ENCODE results near the gene FOXO3.

FOXO3 gene

GRCh38 chr6:108543175-108543940 is 17.4 kb upstream of the FOXO3 start:
- ChIA-PET CTCF (interaction anchor here (1.1 to 4.7 kb wide), 17 partner anchors 8 to 841 kb away, joined by 3 to 53 read pairs (median 12); no protein-coding TSS in a partner anchor), POLR2A (no interaction called here)
- DNase-seq (ENCODE audit: extremely low spot score): no peak
- TF ChIP-seq CTCF (IDR thresholded peaks at IDR 0.05; ENCODE audit: control extremely low read depth, extremely low read depth, low read depth, missing control alignments): no peak

GRCh38 chr6:108544606-108545005 is 16.1 kb upstream of the FOXO3 start:
- POLR2A ChIA-PET: no interaction called here
- TF ChIP-seq CTCF (IDR thresholded peaks at IDR 0.05; ENCODE audit: control extremely low read depth, extremely low read depth, low read depth, missing control alignments): no peak
- no peak for DNase-seq (ENCODE audit: extremely low spot score)
- CTCF ChIA-PET: interaction anchor here (1.1 to 4.7 kb wide), 4 partner anchors 9 to 528 kb away, joined by 3 to 37 read pairs (median 6); no protein-coding TSS in a partner anchor

GRCh38 chr6:108546079-108547049 is 14.4 kb upstream of the FOXO3 start:
- ChIA-PET CTCF (interaction anchor here (0.9 to 4.7 kb wide), 9 partner anchors 7 to 526 kb away, joined by 3 to 37 read pairs (median 4); no protein-coding TSS in a partner anchor), POLR2A (no interaction called here)
- no peak for TF ChIP-seq CTCF (IDR thresholded peaks at IDR 0.05; ENCODE audit: control extremely low read depth, extremely low read depth, low read depth, missing control alignments)
- DNase-seq (ENCODE audit: extremely low spot score): no peak

- CTCF ChIA-PET: no interaction called here
- POLR2A ChIA-PET: no interaction called here
- no peak for TF ChIP-seq CTCF (IDR thresholded peaks at IDR 0.05; ENCODE audit: control extremely low read depth, extremely low read depth, low read depth, missing control alignments)
- no peak for DNase-seq (ENCODE audit: extremely low spot score)
Measured at GRCh38 chr6:108549241-108549640, 11.5 kb upstream of the FOXO3 start.

- CTCF ChIA-PET: no interaction called here
- DNase-seq (ENCODE audit: extremely low spot score): no peak
- POLR2A ChIA-PET: no interaction called here
- no peak for TF ChIP-seq CTCF (IDR thresholded peaks at IDR 0.05; ENCODE audit: control extremely low read depth, extremely low read depth, low read depth, missing control alignments)
Measured at GRCh38 chr6:108549741-108550140, 11.0 kb upstream of the FOXO3 start.

GRCh38 chr6:108550256-108550655 is 10.5 kb upstream of the FOXO3 start:
- TF ChIP-seq CTCF (IDR thresholded peaks at IDR 0.05; ENCODE audit: control extremely low read depth, extremely low read depth, low read depth, missing control alignments): no peak

More at GRCh38 chr6:108550256-108550655, 10.5 kb upstream of the FOXO3 start:
- POLR2A ChIA-PET: no interaction called here
- CTCF ChIA-PET: interaction anchor here (4.6 kb wide), 1 partner anchor 9 kb away, joined by 30 read pairs; no protein-coding TSS in a partner anchor
- no peak for DNase-seq (ENCODE audit: extremely low spot score)
